ENCODE results near the gene IGSF9.

Gene IGSF9

DNA sequence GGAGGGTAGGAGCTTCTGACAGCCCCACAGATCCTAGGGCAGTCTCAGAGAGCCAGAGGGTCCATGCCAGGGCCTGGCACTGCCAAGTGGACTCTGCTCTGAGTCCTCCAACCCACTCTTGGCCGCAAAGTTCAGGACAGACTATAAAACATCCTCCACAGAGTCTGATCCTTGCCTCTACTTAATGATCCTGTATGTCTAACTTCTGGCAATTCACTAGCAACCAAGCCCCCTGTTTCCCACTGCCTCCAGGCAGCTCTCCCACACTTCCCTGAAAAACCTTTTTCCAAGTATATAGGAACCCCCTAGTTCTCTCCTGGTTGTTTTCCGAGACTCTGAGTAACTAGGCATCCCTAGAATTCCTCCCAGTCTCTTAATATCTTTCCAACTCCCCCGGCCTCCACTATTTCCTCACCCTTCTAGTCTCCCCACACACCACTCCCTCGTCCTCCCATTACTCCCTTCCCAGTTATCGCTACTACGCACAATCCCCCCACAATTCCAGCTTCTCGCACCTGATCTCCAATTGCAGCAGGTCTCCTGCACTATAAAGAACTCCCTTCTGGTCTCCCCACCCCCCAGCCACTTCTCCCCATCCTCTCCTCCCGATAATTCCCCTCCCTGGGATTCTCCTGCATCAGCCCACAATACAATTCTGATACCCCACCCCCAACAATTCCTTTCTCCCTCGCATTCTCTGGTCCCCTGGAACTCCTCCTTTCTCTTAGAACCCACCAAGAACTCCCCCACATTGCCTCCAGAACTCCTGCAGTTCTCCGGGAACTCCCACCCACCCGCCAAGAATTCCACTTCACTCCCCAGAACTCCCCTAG, 574 bp downstream of the IGSF9 start:
- DNase-seq (ENCODE audit: low spot score), result no peak

DNA sequence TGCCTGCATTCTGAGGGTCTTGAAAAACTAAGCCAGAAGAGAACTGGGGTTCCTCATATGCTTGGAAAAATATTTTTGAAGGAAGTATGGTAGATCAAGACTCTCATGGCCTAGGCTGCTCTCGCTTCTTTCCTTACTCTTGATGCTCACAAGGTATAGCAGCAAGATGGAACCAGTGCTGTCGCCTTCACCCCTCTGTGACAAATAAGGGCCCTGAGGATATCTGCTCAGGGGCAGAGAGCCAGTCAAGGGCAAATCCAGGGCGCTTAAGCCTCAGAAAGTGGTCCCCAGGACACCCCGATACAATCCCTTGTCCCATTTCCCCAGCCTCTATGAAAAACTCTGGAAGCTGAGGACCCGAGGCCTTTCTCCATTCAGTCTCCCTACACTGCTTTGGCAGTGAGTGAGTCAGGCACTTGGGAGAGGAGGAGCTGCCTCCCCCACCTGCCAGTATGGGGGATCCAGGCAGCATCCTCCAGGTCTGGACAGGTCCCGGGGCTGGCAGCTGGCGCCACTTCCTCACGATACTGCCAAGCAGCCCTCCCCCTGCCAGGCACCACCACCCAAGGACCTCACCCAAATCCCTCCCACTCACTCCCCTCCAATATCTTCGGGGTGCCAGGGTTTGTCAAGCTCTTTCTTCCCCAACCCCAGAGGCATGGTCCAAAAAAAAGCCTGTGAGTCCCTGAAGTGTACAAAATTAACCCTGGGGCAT, 1.3 kb downstream of the IGSF9 start:
- no peak for DNase-seq (ENCODE audit: low spot score)

DNA sequence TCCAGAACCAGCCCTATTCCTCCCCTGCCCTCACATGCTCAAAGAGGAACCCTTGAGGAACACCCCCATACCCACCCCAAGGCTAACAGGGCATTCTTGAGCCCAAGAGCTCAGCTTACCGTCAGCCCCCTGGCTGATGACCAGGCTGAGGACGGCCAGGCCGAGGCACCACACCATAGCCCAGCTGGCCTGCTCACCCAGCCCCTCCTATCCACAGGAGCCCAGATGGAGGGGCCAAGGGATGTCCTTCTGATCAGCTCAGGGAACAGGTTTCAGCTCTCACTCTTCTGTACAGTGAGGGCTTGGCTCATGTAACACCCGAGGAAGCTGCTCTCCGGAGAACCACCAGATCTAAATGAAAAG, 2.2 kb downstream of the IGSF9 start:
- DNase-seq (ENCODE audit: low spot score), result no peak

DNA sequence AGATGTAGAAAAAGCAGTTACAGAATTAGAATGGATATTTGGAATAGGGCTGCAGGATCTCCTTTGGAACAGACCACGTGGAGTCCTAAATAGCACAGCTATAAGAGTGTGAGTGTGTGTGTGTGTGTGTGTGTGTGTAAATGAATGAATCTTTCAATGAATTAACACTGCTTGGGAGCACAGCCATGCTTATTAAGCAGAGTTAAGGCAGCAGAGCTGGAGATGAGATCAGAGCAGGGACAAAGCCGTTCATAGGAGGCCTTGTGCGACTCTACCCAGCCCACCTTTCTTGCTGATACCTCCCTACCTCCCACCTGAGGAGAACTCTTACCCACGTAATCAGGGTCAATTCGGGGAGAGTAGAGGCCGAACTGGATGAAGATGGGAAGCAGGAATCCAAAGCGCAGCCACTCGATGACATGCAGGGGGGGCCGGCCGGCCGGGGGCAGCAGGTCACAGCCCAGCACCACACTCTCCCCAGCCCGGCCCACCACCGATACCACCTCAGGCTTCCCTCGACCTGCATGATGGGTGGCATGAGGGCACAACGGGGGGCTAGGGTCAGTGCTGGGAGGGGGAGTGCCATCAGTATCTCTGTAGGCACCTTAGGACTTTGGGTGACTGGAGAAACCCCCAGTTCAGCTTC, 2.7 kb downstream of the IGSF9 start:
- no peak for DNase-seq (ENCODE audit: low spot score)

DNA sequence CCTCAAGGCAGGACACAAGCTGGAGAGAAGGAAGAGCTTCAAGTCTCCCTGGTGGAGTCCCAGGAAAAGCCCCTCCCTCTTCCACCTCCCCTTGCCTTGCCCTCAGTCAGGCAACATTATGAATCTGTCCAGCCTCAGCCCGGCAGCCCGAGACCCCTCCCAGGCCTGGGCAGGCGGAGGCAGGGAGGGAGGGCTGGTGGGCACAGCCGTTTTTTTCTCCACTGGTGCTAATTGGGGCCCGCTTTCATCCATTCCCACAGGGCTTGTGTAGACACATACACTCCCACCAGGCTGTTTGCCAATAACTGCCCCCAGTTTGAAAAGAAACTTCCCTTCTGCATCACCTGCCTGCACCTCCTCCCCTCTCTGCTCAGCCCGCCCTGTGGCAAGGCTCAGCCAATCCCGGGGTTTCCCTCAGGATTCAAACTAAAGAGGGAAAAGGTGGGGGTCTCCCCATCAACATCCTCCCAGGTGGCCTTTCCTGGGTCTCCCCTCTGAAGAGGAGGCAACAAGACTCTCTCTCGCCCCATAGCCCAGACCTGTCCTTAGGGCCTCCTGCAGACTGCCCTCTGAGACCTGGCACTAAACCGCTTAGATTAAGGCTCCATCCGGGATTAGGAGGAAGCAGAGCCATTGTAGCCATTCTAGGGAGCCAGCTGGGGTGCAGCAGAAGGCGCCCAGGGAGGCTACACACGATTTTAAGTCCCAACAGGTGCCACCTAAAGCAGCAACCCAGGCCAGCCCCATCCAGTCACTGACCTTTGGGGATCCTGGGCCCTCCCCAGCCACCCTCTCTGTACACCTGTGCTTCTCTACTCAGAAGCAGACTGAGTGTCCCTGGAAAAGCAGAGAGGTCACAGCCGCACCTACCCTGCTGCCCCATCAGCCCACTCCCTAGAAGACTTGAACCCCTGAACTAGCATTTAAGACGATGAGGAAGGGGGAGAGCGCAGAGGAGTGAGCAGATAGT, 3.5 kb downstream of the IGSF9 start:
- no peak for DNase-seq (ENCODE audit: low spot score)

DNA sequence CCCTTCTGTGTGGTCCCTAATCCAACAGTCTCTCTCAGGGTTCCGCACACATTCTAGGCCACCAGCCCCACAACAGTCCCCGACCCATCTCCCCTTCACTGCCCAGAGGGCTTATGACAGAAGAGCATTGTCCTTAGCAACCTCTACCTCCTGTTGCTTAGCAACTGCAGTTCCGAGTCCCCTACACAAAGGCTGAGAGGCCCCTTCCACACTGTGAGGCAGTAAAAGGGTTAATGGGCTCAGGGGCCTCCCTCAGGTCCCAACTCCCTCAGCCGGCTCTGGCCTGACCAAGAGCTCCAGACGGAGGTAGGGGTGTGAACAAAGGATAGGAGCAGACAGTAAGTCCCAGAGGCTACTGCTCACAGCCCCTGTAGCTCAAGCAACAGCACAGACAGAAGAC, 4.3 kb downstream of the IGSF9 start:
- no peak for DNase-seq (ENCODE audit: low spot score)

DNA sequence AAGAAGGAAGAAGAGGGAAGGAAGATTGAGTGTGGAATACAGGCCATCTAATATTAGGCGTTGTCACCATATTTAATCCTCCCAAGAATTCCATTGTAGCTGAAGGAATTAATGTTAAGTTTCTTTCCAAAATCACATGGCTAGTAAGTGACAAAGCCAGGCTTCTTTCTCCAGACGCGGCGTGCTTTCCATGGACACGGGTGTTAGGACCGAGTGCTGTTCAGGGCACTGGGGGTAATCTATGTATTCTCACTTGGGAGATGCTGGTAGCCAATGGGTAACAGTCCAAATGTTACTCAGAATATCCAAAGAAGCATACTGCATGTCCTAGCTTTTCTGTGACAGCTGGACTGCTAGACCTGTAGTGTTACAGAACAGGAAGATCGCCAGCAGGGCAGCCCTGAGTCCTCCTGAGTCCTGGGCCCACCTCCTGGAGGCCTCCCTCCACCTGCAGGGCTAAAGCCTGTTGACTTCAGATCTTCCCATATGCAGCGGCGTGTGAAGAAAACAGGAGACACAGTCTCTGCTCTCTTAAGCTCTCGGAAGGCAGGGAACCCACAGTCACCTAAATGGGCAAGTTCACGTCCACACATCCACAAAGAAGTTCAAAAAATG, 5.3 kb downstream of the IGSF9 start:
- no peak for DNase-seq (ENCODE audit: low spot score)

DNA sequence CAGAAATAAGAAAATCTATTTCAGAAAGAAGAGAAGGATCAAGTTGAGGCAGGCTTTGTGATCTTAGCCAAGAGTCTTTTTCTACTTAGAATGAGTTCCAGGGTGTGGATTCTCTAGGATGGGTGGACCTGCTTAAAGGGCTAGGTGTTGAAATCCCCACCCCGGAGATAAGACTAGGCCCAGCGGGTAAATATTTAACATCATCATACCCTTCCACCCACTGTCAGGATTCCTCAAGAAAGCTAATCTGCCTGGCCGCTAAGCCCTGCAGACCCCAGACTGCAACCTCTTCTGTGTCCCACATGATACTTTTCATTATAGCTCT, 5.8 kb downstream of the IGSF9 start:
- DNase-seq (ENCODE audit: low spot score), result no peak

DNA sequence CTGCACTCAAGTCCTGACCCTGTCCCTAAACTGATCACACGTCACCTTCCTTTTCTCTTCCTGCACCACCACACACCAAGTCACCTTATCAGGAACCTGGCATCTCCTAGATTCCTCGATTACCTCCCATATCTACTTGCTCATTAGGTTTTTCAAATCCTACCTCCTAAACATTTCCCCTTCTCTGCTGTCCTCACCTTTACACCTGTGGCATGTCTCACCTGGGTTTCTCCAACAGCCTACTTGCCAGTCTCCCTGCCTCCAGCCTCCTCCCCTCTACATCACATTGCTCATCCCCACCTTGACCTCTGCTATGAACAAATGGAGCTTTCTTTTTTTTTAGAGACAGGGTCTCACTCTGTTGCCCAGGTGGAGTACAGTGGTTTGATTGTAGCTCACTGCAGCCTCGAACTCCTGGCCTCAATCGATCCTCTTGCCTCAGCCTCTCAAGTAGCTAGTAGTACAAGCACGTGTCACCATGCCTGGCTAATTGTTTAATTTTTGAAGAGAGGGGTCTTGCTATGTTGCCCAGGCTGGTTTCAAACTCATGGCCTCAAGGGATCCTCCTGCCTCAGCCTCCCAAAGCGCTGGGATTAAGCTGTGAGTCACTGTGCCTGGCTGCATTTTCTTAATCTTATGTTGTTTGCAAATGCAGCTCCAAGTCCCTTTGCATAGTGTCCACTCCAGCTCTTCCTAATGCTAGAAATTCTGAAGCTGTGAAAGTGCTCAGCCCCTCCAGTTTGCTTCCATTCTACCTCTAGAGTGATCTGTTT, 6.3 kb downstream of the IGSF9 start:
- no peak for DNase-seq (ENCODE audit: low spot score)

DNA sequence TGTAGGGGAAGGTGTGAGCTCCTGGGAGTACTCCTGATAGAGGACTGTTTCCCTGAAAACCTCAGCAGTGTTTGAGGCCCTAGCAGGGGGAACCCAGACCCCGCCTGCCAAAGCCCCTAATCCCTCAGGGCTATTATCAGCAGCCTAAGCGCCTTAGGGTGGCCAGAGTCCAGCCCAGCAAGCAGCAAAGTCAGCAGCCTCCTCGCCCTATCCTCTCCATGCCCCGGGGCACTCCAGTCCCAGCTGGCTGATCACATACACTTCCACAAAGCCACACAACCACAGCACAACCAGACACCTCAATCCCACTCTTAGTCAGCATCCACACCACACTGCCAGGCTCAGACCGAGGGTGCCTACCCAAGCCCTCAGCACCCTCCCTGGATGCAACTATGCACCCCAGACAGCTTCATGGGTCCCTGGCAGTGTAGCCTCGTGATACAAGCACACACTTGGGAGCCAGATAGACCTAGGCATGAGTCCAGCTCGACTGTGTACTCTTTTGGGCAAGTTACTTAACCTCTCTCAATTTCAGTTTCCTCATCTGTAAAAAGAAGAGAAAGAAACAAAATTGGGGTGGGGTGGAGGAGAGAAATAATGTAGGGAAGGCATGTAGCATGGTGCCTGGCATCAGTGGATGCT, 7.1 kb downstream of the IGSF9 start:
- DNase-seq (ENCODE audit: low spot score), result no peak

DNA sequence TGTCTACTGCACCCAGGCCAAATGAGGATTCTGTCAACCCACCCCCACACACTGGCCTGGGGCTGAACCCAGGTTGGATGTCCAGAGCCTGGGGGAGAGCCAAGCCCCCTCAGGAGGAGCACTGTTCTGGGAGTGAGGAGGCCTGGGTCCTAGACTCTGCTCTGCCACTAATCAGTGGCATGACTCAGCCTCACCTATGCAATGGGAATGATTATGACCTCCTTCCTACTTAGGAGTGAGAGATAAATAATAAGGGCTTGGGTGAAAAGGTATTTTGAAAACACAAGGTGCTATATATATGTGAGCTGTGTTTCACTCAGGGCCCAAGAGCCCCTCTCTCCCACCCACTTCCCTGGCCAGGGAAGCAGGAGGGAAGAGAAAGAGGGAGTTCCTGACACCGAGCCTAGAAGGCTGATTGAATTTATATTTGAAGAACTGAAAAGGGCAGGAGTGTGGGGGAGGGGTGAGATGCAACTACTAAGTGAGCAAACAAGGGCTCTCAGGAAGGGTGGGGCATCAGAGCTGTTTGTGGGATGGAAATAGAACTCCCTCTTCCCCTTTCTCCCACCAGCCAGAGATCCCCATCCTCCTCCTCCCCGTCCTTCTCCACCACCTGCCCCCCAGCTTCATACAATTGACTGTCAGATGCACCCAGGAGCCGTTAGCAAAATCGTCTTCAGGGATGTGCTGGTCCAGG, 8.2 kb downstream of the IGSF9 start:
- no peak for DNase-seq (ENCODE audit: low spot score)

DNA sequence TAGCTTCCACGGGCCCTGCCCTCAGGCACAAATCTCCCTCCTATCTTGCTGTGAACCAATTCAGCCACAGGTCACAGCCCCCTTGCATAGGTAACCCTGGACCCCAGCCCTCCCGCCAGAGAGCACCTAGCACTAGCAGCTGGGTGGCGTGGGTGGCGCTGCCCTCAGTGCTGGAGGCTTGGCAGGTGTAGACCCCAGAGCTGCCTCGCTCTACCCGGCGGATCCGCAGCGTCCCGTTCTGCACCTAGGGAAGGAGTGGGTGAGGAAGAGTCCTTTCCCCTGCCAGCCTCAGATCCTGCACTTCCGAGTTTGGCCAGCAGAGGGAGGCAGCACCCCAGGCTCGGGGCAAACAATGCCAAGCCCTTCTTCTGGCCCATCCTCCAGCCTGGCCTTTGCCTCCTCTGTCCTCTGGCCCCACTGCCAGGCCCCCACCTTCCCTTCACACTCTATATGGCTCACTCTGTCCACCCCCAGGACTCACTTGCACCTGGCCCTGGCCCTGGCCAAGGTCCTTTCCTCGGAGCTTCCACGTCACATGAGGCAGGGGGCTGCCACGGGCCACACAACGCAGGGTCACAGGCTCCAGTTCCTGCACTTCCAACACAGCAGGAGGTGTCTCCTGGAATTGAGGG, 9.0 kb downstream of the IGSF9 start:
- peak; percentile 84 for DNase-seq (ENCODE audit: low spot score)

DNA sequence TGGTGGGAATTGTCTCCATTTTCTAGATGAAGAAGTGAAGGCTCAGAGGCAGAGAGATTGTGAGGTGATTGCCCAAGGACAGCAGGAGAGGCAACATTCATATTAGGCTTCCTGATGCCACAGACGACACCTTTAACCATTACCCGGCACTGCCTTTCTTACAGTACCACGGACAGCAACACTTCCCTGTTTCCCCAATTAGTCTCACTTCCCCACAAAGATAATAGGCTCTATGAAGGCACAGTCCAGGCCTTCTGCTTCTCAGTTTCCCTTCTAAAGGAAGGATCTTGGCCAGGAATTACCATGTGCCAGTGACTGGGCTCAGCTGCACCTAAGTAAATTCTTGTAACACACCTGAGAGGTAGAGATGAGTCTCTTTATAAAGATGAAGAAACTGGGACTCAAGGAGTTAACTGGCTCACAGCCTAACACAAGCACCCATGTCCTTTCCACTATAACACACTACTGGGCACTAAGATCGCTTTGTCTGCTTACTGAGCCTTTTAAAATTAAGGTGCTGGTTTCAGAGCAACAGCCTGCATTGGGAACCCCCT, 9.6 kb downstream of the IGSF9 start:
- no peak for DNase-seq (ENCODE audit: low spot score)

DNA sequence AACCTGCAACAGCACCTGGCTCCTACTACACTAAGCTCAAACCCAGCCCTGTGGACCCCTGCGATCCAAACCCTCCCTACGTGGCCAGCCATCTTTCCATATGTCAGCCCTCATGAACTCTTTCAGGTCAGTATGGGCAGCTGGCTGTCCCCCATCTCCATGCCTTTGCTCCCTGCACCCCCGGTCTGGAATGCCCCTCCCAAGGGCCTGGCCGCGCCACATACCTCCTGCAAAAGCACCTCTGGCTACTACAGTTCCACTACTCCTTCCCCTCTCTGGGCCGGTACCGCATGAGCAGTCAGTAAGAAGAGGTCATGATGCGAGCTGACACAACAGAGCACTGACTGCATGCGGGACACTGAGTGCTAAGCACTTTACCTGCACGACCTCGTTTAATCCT, 10.1 kb downstream of the IGSF9 start:
- no peak for DNase-seq (ENCODE audit: low spot score)

DNA sequence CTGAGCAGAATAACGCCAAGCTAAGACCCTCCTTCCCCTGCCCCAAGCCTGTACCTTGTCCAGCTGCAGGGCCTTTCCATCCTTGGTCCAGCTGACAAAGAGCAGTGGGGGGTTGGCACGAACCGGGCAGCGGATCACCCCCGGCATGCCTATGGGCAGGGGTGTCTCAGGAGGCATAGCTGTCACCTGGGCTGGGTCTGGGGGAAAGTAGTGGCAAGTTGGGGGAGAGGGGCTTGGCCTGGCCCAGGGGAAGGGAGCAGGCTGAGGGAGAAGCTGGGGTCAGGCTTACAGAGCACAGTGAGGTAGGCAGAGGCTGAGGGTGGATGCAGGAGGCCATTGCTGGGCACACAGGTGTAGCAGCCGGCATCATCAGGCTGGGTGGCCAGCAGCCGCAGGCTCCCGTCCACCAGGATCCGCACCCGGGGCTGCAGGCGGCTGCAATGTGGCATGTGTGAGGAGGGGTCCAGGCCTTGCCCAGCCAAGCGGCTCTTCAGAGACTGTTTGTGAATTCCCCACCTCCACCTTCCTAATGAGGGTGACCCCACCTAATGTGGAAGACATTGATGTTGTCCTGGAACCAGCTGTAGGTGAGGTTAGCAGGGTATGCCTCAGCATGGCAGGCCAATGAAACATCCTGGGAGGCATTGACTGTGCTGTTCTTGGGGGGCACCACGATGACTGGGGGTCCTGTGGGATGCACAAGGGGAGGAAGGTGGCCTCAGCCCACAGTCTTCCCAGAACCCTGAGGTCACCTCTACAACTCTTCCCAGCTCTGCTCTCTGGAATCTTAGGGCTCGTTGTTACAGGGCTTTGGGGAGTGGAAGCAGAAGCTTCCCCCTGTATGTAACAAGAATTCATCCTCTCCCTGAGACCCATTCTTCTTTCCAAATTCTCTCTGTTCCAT, 11.0 kb downstream of the IGSF9 start:
- no peak for DNase-seq (ENCODE audit: low spot score)

DNA sequence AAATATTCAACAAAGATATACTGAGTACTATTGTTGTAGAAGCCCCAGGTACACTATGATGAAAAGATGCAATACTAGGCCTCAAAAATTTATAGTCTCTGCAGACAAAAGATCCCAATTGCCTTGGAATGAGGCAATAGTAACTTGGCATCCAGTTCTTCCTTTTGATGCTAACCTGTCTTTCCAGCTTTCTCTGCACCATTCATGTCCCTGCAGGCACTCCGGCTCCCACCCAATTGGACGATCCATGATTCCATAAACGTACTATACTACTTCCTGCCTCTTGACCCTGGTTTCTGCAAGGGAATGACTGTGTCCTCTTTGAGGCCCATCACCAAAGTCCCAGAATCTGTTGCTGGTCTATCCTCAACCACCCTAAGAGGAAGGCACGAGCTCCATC, 12.1 kb downstream of the IGSF9 start:
- DNase-seq (ENCODE audit: low spot score), result no peak

DNA sequence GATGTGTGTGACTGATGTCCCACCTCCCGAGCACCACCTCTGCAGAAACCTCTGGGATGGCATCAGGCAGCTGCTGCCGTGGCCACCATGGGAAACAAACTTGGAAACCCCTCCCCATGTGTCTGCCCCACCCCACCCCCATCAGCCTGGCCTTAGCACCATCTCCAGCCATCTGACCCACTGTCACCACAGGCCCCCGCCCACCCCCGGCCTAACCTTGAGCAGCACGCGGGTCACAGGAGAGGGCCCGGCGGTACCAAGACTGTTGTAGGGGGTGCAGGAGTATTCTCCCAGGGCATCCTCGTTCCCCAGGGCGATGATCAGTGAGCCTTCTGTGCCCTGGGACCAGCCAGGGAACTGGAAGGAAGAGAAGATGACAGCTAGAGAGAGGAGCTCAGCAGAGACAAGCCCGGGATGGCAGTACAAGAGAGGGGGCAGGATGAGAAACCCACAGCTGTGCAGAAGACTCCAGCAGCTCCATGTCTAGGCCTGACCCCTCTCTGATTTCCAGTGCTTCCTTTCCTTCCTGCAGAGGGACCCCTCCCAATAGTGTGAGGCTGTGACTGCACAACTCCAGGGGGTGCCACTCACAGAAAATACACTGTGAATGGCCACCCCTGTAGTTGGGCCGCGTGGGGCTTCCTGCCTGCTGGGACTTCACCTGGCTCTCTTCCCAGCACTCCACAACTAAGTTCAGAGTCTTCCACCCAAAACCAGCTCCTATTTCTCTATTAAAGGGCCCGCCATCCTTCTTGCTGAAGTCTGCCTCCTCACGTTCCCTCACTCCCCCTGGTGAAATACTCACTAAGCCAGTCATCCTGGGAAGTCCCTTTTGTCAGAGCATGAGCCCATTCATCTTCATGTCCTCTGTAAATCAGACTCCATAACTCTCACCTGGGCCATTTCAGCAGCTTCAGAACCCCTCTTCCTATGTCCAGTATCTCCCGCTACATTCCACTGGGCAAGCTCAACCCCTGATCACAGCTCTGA, 12.8 kb downstream of the IGSF9 start:
- DNase-seq (ENCODE audit: low spot score), result no peak

All from CD4-positive, alpha-beta T cell treated with Interleukin-15 for 4 hours (primary cell).